ENCODE measurements around the gene MGAT5.

The MGAT5 gene

GRCh38 chr2:134370655-134371445 lies 117.0 kb downstream of the MGAT5 start:
- no peak for DNase-seq

- DNase-seq: no peak
Observed at GRCh38 chr2:134372141-134372540, 118.3 kb downstream of the MGAT5 start.

GRCh38 chr2:134372611-134373131 lies 118.8 kb downstream of the MGAT5 start:
- no peak for DNase-seq

- DNase-seq: peak; percentile 52
Observed at GRCh38 chr2:134375935-134376334, 122.1 kb downstream of the MGAT5 start.

GRCh38 chr2:134377730-134378129 lies 123.9 kb downstream of the MGAT5 start:
- DNase-seq: no peak

- no peak for DNase-seq
Observed at GRCh38 chr2:134379293-134379692, 125.4 kb downstream of the MGAT5 start.

- no peak for DNase-seq
Observed at GRCh38 chr2:134379722-134380121, 125.8 kb downstream of the MGAT5 start.

- no peak for DNase-seq
Observed at GRCh38 chr2:134381141-134381540, 127.3 kb downstream of the MGAT5 start.

GRCh38 chr2:134384131-134384530 lies 130.3 kb downstream of the MGAT5 start:
- DNase-seq: no peak

GRCh38 chr2:134385195-134385594 lies 131.3 kb downstream of the MGAT5 start:
- DNase-seq: no peak

- DNase-seq: no peak
Observed at GRCh38 chr2:134386310-134386709, 132.4 kb downstream of the MGAT5 start.

- DNase-seq: peak; percentile 27
Observed at GRCh38 chr2:134389381-134389780, 135.5 kb downstream of the MGAT5 start.

- DNase-seq: no peak
Observed at GRCh38 chr2:134391751-134392160, 137.9 kb downstream of the MGAT5 start.

GRCh38 chr2:134392442-134393074 lies 138.7 kb downstream of the MGAT5 start:
- DNase-seq: no peak

- DNase-seq: no peak
Observed at GRCh38 chr2:134393075-134393461, 139.2 kb downstream of the MGAT5 start.

- no peak for DNase-seq
Observed at GRCh38 chr2:134395779-134396178, 141.9 kb downstream of the MGAT5 start.

- DNase-seq: no peak
Observed at GRCh38 chr2:134396493-134396892, 142.6 kb downstream of the MGAT5 start.

GRCh38 chr2:134397146-134397896 lies 143.4 kb downstream of the MGAT5 start:
- no peak for DNase-seq

GRCh38 chr2:134398300-134398699 lies 144.4 kb downstream of the MGAT5 start:
- no peak for DNase-seq

GRCh38 chr2:134399096-134399495 lies 145.2 kb downstream of the MGAT5 start:
- no peak for DNase-seq

GRCh38 chr2:134401081-134401497 lies 147.2 kb downstream of the MGAT5 start:
- DNase-seq: no peak

GRCh38 chr2:134401789-134402188 lies 147.9 kb downstream of the MGAT5 start:
- DNase-seq: no peak

GRCh38 chr2:134402410-134402809 lies 148.5 kb downstream of the MGAT5 start:
- DNase-seq: no peak
